ENCODE measurements around the gene CACNG8. TPM values are rescaled to one million over a fixed set of nuclear protein-coding genes. Genes with fewer than 3 reads are reported as not detected.
"Not testable (repeated sequence)": the region's sequence is repeated elsewhere in the genome, so short reads cannot be mapped to it uniquely, and the experiment has no call there.

CACNG8 gene
- total and polyA plus RNA-seq, 4 experiments from 2014 or later, result not detected

DNA sequence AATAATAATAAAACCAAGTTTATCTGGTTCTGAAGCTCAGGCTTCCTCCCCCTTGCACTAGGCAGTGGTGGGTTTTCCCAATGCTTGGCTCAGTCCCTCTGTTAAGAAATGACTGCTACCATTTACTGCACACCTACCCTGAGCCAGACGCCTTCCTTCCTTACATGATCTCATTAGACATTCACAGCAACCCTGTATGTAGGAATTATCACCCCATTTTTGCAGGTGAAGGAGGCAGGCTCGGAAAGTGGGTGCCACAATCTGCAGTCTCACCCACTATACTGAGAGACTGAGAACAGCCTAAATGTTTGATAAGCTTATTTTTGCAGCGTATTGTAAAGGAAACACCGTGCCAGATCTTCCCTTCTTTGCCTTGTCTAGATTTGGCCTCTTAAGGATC is 18.3 kb upstream of the CACNG8 start:
- ChIA-PET CTCF (ENCODE audit: partially characterized antibody) (no interaction called here), POLR2A (ENCODE audit: partially characterized antibody) (no interaction called here)
- Histone ChIP-seq H3K27ac (ENCODE audit: low read depth, low read length) (no peak overlapping the region), H3K4me1 (ENCODE audit: insufficient read depth, low read length) (no peaks in the 10 kb centered on the region), H3K9me3 (ENCODE audit: control insufficient read depth in 1 of 2, low read length in 2 of 2) (no peaks in the 10 kb centered on the region), H3K4me3 (ENCODE audit: low read length in 2 of 2) (no peak overlapping the region), H3K36me3 (ENCODE audit: insufficient read depth, low read length) (no peaks in the 10 kb centered on the region), H3K27me3 (ENCODE audit: insufficient read depth, low read length) (peaks cover 4% of the 10 kb centered on the region)
- H3K9me3 Mint-ChIP-seq, result peaks cover 0 to 5% (median 2%) of the 10 kb centered on the region in 8 donors
- no peaks in the 10 kb centered on the region for H3K36me3 Mint-ChIP-seq
- no peak overlapping the region for H3K4me3 Mint-ChIP-seq
- H3K27me3 Mint-ChIP-seq, result peaks cover 34 to 46% of the 10 kb centered on the region in 2 donors
- DNase-seq, result no peak
- intact Hi-C loops (cut with micrococcal nuclease), result no loop called here
- no peak overlapping the region for H3K27ac Mint-ChIP-seq
- H3K4me1 Mint-ChIP-seq, result no peaks in the 10 kb centered on the region

DNA sequence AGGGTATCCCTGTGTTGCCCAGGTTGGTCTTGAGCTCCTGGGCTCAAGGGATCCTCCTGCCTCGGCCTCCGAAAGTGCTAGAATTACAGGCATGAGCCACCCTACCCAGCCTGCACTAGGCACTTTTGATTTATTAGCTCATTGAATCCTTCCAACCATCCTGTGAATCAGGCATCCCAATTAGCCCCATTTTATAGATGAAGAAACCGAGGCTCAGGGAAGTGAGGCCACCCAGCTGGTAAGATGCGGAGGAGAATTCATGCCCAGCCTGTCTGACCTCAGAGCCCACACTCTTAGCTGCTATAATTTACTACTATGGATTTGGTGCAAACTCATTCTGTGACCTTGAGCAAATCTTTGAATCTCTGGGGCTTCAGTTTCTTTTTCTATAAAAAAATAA is 17.8 kb upstream of the CACNG8 start:
- H3K4me3 Mint-ChIP-seq, result no peak overlapping the region
- Histone ChIP-seq H3K36me3 (ENCODE audit: insufficient read depth, low read length) (no peaks in the 10 kb centered on the region), H3K27ac (ENCODE audit: low read depth, low read length) (no peak overlapping the region), H3K9me3 (ENCODE audit: control insufficient read depth in 1 of 2, low read length in 2 of 2) (no peaks in the 10 kb centered on the region), H3K4me3 (ENCODE audit: low read length in 2 of 2) (no peak overlapping the region), H3K27me3 (ENCODE audit: insufficient read depth, low read length) (peaks cover 4% of the 10 kb centered on the region), H3K4me1 (ENCODE audit: insufficient read depth, low read length) (no peaks in the 10 kb centered on the region)
- peaks cover 0 to 5% (median 2%) of the 10 kb centered on the region in 8 donors for H3K9me3 Mint-ChIP-seq
- intact Hi-C loops (cut with micrococcal nuclease), result no loop called here
- POLR2A ChIA-PET (ENCODE audit: partially characterized antibody), result no interaction called here
- no peaks in the 10 kb centered on the region for H3K36me3 Mint-ChIP-seq
- H3K4me1 Mint-ChIP-seq, result no peaks in the 10 kb centered on the region
- CTCF ChIA-PET (ENCODE audit: partially characterized antibody), result no interaction called here
- H3K27ac Mint-ChIP-seq, result no peak overlapping the region
- no peak for DNase-seq
- H3K27me3 Mint-ChIP-seq, result peaks cover 34 to 42% of the 10 kb centered on the region in 2 donors

DNA sequence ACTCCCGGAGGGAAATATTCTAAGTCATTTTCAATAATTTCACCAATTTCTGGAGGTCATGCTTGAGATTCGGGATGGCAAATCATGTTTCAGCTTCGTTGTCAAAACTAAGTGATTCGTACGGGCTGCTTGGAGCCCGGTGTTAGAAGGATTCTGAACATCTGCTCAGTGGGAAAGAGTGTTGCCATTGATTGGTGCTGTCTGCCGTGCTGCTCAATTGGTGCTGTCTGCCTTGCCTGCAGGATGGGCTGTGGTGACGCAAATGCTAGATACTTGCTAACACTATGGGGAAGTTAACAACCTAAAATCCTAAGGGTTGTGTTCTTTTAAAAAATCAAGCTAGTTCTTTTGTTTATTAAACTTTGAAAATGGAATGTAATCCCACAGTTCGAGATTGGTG is 17.3 kb upstream of the CACNG8 start:
- no peak overlapping the region for H3K4me3 Mint-ChIP-seq
- Histone ChIP-seq H3K4me3 (ENCODE audit: low read length in 2 of 2) (no peak overlapping the region), H3K9me3 (ENCODE audit: control insufficient read depth in 1 of 2, low read length in 2 of 2) (no peaks in the 10 kb centered on the region), H3K27me3 (ENCODE audit: insufficient read depth, low read length) (peaks cover 4% of the 10 kb centered on the region), H3K4me1 (ENCODE audit: insufficient read depth, low read length) (no peaks in the 10 kb centered on the region), H3K27ac (ENCODE audit: low read depth, low read length) (no peak overlapping the region), H3K36me3 (ENCODE audit: insufficient read depth, low read length) (no peaks in the 10 kb centered on the region)
- intact Hi-C loops (cut with micrococcal nuclease), result no loop called here
- H3K36me3 Mint-ChIP-seq, result no peaks in the 10 kb centered on the region
- H3K27ac Mint-ChIP-seq, result no peak overlapping the region
- no peak for DNase-seq
- CTCF ChIA-PET (ENCODE audit: partially characterized antibody), result no interaction called here
- no peaks in the 10 kb centered on the region for H3K4me1 Mint-ChIP-seq
- POLR2A ChIA-PET (ENCODE audit: partially characterized antibody), result no interaction called here
- H3K9me3 Mint-ChIP-seq, result peaks cover 0 to 5% (median 2%) of the 10 kb centered on the region in 8 donors
- peaks cover 31 to 38% of the 10 kb centered on the region in 2 donors for H3K27me3 Mint-ChIP-seq

DNA sequence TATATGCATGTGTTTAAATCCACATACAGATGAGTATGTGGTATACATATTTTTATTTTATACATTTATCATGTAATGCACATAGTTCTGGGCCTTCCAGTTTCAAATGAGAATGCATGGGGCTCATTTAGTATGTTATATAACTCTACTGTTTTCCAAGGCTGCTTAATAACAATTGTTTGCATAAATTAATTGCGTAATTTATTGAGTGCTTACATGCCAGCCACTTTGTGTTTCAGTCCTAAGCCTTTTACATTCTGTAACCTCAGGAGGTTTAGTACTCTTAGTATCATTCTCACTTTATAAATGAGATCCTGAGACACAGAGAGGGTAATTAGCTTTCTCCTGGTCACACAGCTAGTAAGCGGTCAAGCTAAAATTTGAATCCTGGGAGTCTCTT is 16.7 kb upstream of the CACNG8 start:
- Mint-ChIP-seq H3K9me3 (peaks cover 0 to 5% (median under 1%) of the 10 kb centered on the region in 8 donors), H3K4me3 (no peak overlapping the region), H3K36me3 (no peaks in the 10 kb centered on the region), H3K4me1 (no peaks in the 10 kb centered on the region), H3K27ac (no peak overlapping the region), H3K27me3 (peaks cover 31 to 36% of the 10 kb centered on the region in 2 donors)
- no peak for DNase-seq
- intact Hi-C loops (cut with micrococcal nuclease), result no loop called here
- Histone ChIP-seq H3K9me3 (ENCODE audit: control insufficient read depth in 1 of 2, low read length in 2 of 2) (no peaks in the 10 kb centered on the region), H3K4me3 (ENCODE audit: low read length in 2 of 2) (no peak overlapping the region), H3K4me1 (ENCODE audit: insufficient read depth, low read length) (no peaks in the 10 kb centered on the region), H3K27ac (ENCODE audit: low read depth, low read length) (no peak overlapping the region), H3K36me3 (ENCODE audit: insufficient read depth, low read length) (no peaks in the 10 kb centered on the region), H3K27me3 (ENCODE audit: insufficient read depth, low read length) (peaks cover 4% of the 10 kb centered on the region)
- CTCF ChIA-PET (ENCODE audit: partially characterized antibody), result interaction anchor here (1.5 kb wide), 1 partner anchor 33 kb away, joined by 5 read pairs; no protein-coding TSS in a partner anchor
- POLR2A ChIA-PET (ENCODE audit: partially characterized antibody), result no interaction called here

DNA sequence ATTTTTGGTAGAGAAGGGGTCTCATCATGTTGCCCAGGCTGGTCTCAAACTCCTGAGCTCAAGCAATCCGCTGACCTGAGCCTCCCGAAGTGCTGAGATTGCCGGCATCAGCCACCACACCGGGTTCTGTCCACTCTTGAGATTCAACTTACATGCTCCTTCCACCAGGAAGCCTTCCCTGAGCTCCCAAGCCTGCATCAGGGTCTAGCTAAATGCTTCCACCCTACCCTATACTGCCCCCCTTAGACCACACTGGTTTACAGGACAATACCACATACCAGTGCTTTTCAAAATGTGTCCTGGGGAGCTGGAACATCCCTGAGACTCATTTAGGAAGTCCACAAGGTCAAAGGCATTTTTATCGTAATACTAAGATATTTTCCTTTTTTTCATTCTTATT is 15.1 kb upstream of the CACNG8 start:
- Mint-ChIP-seq H3K36me3 (no peaks in the 10 kb centered on the region), H3K4me3 (no peak overlapping the region), H3K27me3 (peaks cover 27 to 37% of the 10 kb centered on the region in 2 donors), H3K9me3 (peaks cover 0 to 9% (median 2%) of the 10 kb centered on the region in 8 donors), H3K4me1 (no peaks in the 10 kb centered on the region), H3K27ac (no peak overlapping the region)
- ChIA-PET POLR2A (ENCODE audit: partially characterized antibody) (no interaction called here), CTCF (ENCODE audit: partially characterized antibody) (interaction anchor here (0.8 to 1.9 kb wide), 3 partner anchors 12 to 94 kb away, joined by 4 to 5 read pairs (median 5); no protein-coding TSS in a partner anchor)
- Histone ChIP-seq H3K27ac (ENCODE audit: low read depth, low read length) (no peak overlapping the region), H3K4me3 (ENCODE audit: low read length in 2 of 2) (no peak overlapping the region), H3K36me3 (ENCODE audit: insufficient read depth, low read length) (no peaks in the 10 kb centered on the region), H3K4me1 (ENCODE audit: insufficient read depth, low read length) (no peaks in the 10 kb centered on the region), H3K9me3 (ENCODE audit: control insufficient read depth in 1 of 2, low read length in 2 of 2) (no peaks in the 10 kb centered on the region), H3K27me3 (ENCODE audit: insufficient read depth, low read length) (no peaks in the 10 kb centered on the region)
- intact Hi-C loops (cut with micrococcal nuclease), result no loop called here
- DNase-seq, result no peak

DNA sequence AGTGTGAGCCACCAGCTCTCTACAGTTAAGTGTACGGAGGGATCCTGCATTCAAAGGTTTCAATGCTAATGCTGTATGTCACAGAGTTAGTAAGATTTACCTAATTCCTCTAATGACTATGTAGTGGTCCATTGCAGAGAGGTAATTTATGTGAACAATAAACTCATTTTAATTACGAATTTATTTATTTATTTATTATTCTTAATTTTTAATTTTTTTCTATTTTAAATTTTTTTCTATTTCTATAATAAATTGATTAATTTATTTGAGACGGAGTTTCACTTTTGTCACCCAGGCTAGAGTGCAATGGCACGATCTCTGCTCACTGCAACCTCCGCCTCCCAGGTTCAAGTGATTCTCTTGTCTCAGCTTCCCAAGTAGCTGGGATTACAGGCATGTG is 14.1 kb upstream of the CACNG8 start:
- H3K27me3 Mint-ChIP-seq, result peaks cover 22 to 33% of the 10 kb centered on the region in 2 donors
- H3K27me3 ChIP-seq (ENCODE audit: insufficient read depth, low read length); H3K4me3 Mint-ChIP-seq; H3K27ac ChIP-seq (ENCODE audit: low read depth, low read length); DNase-seq; H3K9me3 ChIP-seq (ENCODE audit: control insufficient read depth in 1 of 2, low read length in 2 of 2); H3K4me3 ChIP-seq (ENCODE audit: low read length in 2 of 2); H3K27ac Mint-ChIP-seq; intact Hi-C loops (cut with micrococcal nuclease); H3K36me3 ChIP-seq (ENCODE audit: insufficient read depth, low read length); H3K9me3 Mint-ChIP-seq; H3K4me1 Mint-ChIP-seq; POLR2A ChIA-PET (ENCODE audit: partially characterized antibody); H3K4me1 ChIP-seq (ENCODE audit: insufficient read depth, low read length); H3K36me3 Mint-ChIP-seq: not testable (repeated sequence)
- CTCF ChIA-PET (ENCODE audit: partially characterized antibody), result interaction anchor here (0.8 to 1.9 kb wide), 2 partner anchors 11 to 95 kb away, joined by 4 to 5 read pairs; no protein-coding TSS in a partner anchor

DNA sequence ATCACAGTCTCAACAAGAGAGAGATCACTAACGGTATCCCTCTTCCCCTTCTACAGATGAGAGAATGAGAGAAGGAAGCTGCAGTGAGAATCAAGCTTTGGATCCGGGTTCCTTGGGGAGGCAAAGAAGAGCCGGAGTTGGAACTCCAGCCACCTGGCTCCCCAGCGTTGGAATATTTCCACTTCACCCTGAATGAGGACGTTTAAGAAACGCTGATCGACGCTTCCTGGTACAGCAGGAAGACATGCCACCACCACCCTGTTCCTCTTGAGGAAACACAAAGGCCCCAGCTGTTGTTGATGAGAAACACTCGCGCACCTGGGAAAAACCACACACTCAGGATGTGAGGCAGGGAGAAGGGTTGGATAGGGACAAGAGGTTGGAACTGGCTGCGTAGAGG is 11.3 kb upstream of the CACNG8 start:
- H3K36me3 ChIP-seq (ENCODE audit: insufficient read depth, low read length), result no peaks in the 10 kb centered on the region
- POLR2A ChIA-PET (ENCODE audit: partially characterized antibody), result no interaction called here
- intact Hi-C loops (cut with micrococcal nuclease), result no loop called here
- no peaks in the 10 kb centered on the region for H3K36me3 Mint-ChIP-seq
- no peaks in the 10 kb centered on the region for H3K27me3 ChIP-seq (ENCODE audit: insufficient read depth, low read length)
- peaks cover 0 to 4% (median 0%) of the 10 kb centered on the region in 8 donors for H3K9me3 Mint-ChIP-seq
- H3K27me3 Mint-ChIP-seq, result peaks cover 22 to 25% of the 10 kb centered on the region in 2 donors
- DNase-seq, result no peak
- no peak overlapping the region for H3K27ac Mint-ChIP-seq
- CTCF ChIA-PET (ENCODE audit: partially characterized antibody), result no interaction called here
- H3K4me1 Mint-ChIP-seq, result no peaks in the 10 kb centered on the region
- H3K27ac ChIP-seq (ENCODE audit: low read depth, low read length), result no peak overlapping the region
- no peak overlapping the region for H3K4me3 Mint-ChIP-seq
- no peak overlapping the region for H3K4me3 ChIP-seq (ENCODE audit: low read length in 2 of 2)
- H3K9me3 ChIP-seq (ENCODE audit: control insufficient read depth in 1 of 2, low read length in 2 of 2), result no peaks in the 10 kb centered on the region
- H3K4me1 ChIP-seq (ENCODE audit: insufficient read depth, low read length), result no peaks in the 10 kb centered on the region

DNA sequence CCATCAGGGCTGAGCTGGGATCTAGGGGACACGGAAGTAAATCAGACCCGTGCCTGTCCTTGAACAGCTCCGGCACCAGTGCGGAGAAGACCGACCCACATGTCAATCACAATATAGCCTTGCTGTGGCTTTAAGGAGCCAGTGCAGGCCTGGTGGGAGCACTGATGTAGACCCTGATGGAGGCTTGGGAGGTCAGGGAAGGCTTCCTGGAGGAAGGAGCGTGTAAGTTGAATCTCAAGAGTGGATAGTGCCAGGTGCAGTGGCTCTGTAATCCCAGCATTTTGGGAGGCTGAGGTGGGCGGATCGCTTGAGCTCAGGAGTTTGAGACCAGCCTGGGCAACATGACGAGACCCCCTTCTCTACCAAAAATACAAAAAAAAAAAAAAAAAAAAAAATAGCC is 10.8 kb upstream of the CACNG8 start:
- Mint-ChIP-seq H3K36me3 (no peaks in the 10 kb centered on the region), H3K4me1 (no peaks in the 10 kb centered on the region), H3K9me3 (peaks cover 0 to 4% (median 0%) of the 10 kb centered on the region in 8 donors), H3K27me3 (peaks cover 24 to 26% of the 10 kb centered on the region in 2 donors), H3K4me3 (no peak overlapping the region), H3K27ac (no peak overlapping the region)
- ChIA-PET CTCF (ENCODE audit: partially characterized antibody) (no interaction called here), POLR2A (ENCODE audit: partially characterized antibody) (no interaction called here)
- no peaks in the 10 kb centered on the region for H3K36me3 ChIP-seq (ENCODE audit: insufficient read depth, low read length)
- no peaks in the 10 kb centered on the region for H3K9me3 ChIP-seq (ENCODE audit: control insufficient read depth in 1 of 2, low read length in 2 of 2)
- no peaks in the 10 kb centered on the region for H3K4me1 ChIP-seq (ENCODE audit: insufficient read depth, low read length)
- H3K27ac ChIP-seq (ENCODE audit: low read depth, low read length), result no peak overlapping the region
- H3K4me3 ChIP-seq (ENCODE audit: low read length in 2 of 2), result no peak overlapping the region
- no peak for DNase-seq
- intact Hi-C loops (cut with micrococcal nuclease), result no loop called here
- peaks cover under 1% of the 10 kb centered on the region for H3K27me3 ChIP-seq (ENCODE audit: insufficient read depth, low read length)
